Measurements from ENCODE around the gene IGF1R.

- no peak for TF ChIP-seq CTCF (IDR thresholded peaks at IDR 0.05)
- TF ChIP-seq EP300 (IDR thresholded peaks at IDR 0.05): no peak
- TF ChIP-seq POLR2A (IDR thresholded peaks at IDR 0.05): no peak
Observed at GRCh38 chr15:98923579-98923978, 275.2 kb downstream of the IGF1R start.
